NT2/D1 (cell line): ENCODE results near the gene C19orf47.

ENCODE experiments used
- DNase-seq: peaks from one replicate; pipeline ENCODE4 v3.0.0-alpha.2; 2011; ENCODE audit warnings: low read depth, low spot score
- H3K27me3 ChIP-seq: 2 replicates; pipeline ENCODE4 v1.6.0; 2011; ENCODE audit warnings: mild to moderate bottlenecking; ENCODE audit not compliant: insufficient read length, insufficient read depth
- H3K36me3 ChIP-seq: 2 replicates; pipeline ENCODE4 v1.6.1; 2011; ENCODE audit warnings: mild to moderate bottlenecking, low read length, mixed read lengths; ENCODE audit not compliant: insufficient read depth, insufficient read length
- H3K4me1 ChIP-seq: 2 replicates; pipeline ENCODE4 v1.5.1; 2011; ENCODE audit not compliant: insufficient read depth, insufficient read length
- H3K4me3 ChIP-seq: 2 replicates; pipeline ENCODE4 v1.5.1; 2011; ENCODE audit warnings: low read depth; ENCODE audit not compliant: insufficient read length
- H3K9ac ChIP-seq: 2 replicates; pipeline ENCODE4 v1.6.0; 2011; ENCODE audit warnings: low read depth; ENCODE audit not compliant: insufficient read length
- H3K9me3 ChIP-seq: 2 replicates; pipeline ENCODE4 v1.5.1; 2011; ENCODE audit warnings: mild to moderate bottlenecking, low read length; ENCODE audit not compliant: insufficient read depth
- SUZ12 ChIP-seq: IDR thresholded peaks from 2 replicates; pipeline ENCODE4 v1.6.1; 2011; ENCODE audit not compliant: insufficient read length, insufficient read depth; ENCODE audit errors: extremely low read depth
- YY1 ChIP-seq: IDR thresholded peaks from 2 replicates; pipeline ENCODE4 v1.6.1; 2011; ENCODE audit not compliant: insufficient read length, insufficient read depth
- ZNF274 ChIP-seq: IDR thresholded peaks from 2 replicates; pipeline ENCODE4 v1.6.1; 2011; ENCODE audit warnings: mild to moderate bottlenecking, low read depth, low read length

The C19orf47 gene

GRCh38 chr19:40309666-40310065, 38.5 kb downstream of the C19orf47 start:
- DNase-seq = no peak
- Histone ChIP-seq H3K4me3 (no peak overlapping the region), H3K9me3 (no peaks in the 10 kb centered on the region), H3K36me3 (no peaks in the 10 kb centered on the region), H3K4me1 (no peaks in the 10 kb centered on the region), H3K9ac (no peak overlapping the region), H3K27me3 (no peaks in the 10 kb centered on the region)
- TF ChIP-seq YY1 (no peak), ZNF274 (no peak), SUZ12 (no peak)

DNA sequence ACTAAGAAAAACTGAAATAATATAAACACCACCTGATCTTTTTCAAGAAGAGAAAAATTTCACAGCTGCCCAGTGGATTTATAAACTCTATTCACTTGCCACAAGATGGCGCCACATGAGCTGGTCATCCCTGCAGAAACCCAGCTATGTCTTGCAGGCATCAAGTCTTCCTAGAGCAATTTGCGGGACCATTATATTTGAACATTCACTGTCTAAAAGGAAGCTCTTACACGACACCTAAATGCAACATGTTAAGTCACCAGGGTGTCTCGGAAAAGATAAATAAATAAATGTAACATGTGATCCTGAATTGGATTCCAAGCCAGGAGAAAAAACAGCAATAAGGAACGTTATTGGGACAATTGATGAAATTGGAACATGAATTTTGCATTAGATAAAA, 42.8 kb downstream of the C19orf47 start:
- TF ChIP-seq ZNF274 (no peak), YY1 (no peak), SUZ12 (no peak)
- no peak overlapping the region for H3K9ac ChIP-seq
- peak; percentile 62 for DNase-seq
- H3K4me1 ChIP-seq = no peaks in the 10 kb centered on the region
- no peak overlapping the region for H3K4me3 ChIP-seq
- H3K9me3 ChIP-seq = no peaks in the 10 kb centered on the region
- no peaks in the 10 kb centered on the region for H3K27me3 ChIP-seq
- H3K36me3 ChIP-seq = no peaks in the 10 kb centered on the region

- Histone ChIP-seq H3K9ac (no peak overlapping the region), H3K9me3 (no peaks in the 10 kb centered on the region), H3K36me3 (no peaks in the 10 kb centered on the region), H3K27me3 (no peaks in the 10 kb centered on the region), H3K4me1 (no peaks in the 10 kb centered on the region), H3K4me3 (no peak overlapping the region)
- no peak for DNase-seq
- TF ChIP-seq YY1 (no peak), SUZ12 (no peak), ZNF274 (no peak)
Measured at GRCh38 chr19:40304306-40304705, 43.9 kb downstream of the C19orf47 start.

- H3K9ac ChIP-seq = no peak overlapping the region
- H3K9me3 ChIP-seq = no peaks in the 10 kb centered on the region
- no peaks in the 10 kb centered on the region for H3K36me3 ChIP-seq
- H3K4me3 ChIP-seq = no peak overlapping the region
- TF ChIP-seq YY1 = no peak
- no peak for TF ChIP-seq SUZ12
- no peak for TF ChIP-seq ZNF274
- no peaks in the 10 kb centered on the region for H3K27me3 ChIP-seq
- no peaks in the 10 kb centered on the region for H3K4me1 ChIP-seq
- no peak for DNase-seq
Measured at GRCh38 chr19:40303765-40304164, 44.4 kb downstream of the C19orf47 start.

DNA sequence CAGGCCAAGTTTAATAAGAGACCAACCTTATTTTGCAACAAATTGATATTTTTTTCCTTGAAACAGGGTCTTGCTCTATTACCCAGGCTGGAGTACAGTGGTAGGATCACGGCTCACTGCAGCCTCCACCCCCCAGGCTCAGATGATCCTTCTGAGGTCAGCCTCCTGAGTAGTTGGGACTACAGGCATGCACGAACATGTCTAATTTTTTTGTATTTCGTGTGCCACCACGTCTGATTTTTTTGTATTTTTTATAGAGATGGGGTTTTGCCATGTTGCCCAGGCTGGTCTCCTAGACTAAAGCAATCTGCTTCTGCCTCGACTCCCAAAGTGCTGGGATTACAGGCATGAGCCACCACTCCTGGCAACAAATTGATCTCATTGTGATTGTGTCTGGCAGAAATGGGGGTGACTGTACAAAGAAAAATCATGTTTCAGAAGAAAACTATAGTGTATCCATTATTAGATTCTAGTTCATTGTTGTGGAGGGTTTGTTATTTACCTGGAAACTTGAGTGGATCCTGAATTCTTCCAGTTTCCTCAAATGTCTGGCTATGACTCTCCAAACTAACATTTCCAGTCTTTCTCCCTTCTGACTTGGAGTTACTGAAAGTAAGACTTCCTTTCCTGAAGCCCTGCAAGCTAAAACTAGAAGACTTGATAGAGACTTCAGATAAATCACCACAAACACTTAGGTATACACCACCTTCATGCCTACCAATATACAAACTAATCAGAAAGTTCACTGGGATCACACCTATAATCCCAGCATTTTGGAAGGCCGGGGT, 45.8 kb downstream of the C19orf47 start:
- no peak overlapping the region for H3K9ac ChIP-seq
- no peaks in the 10 kb centered on the region for H3K27me3 ChIP-seq
- H3K9me3 ChIP-seq = no peaks in the 10 kb centered on the region
- H3K4me1 ChIP-seq = no peaks in the 10 kb centered on the region
- no peak for TF ChIP-seq ZNF274
- TF ChIP-seq YY1 = no peak
- no peak for TF ChIP-seq SUZ12
- no peak overlapping the region for H3K4me3 ChIP-seq
- DNase-seq = no peak
- no peaks in the 10 kb centered on the region for H3K36me3 ChIP-seq

DNA sequence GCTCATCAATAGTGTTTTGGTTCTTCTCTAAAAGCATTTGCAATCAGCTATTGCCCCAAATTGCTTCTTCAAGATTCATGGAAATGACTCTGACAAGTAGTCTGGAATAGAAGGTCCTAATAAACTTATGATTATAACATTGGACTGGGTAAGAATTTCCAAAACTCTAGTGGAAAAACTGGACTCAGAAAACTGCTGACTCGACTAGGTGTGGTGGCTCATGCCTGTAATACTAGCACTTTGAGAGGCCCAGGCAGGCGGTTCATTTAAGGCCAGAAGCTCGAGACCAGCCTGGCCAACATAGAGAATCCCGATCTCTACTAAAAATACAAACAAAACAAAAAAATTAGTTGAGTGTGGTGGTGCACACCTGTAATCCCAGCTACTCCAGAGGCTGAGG, 47.5 kb downstream of the C19orf47 start:
- H3K4me1 ChIP-seq = no peaks in the 10 kb centered on the region

GRCh38 chr19:40298026-40298425, 50.2 kb downstream of the C19orf47 start:
- no peak overlapping the region for H3K4me3 ChIP-seq
- no peaks in the 10 kb centered on the region for H3K36me3 ChIP-seq
- no peaks in the 10 kb centered on the region for H3K9me3 ChIP-seq
- no peak overlapping the region for H3K9ac ChIP-seq
- H3K27me3 ChIP-seq = no peaks in the 10 kb centered on the region
- TF ChIP-seq ZNF274 (no peak), SUZ12 (no peak), YY1 (no peak)
- no peak for DNase-seq
- H3K4me1 ChIP-seq = no peaks in the 10 kb centered on the region

More for the DNA sequence above, 47.5 kb downstream of the C19orf47 start:
- no peak for TF ChIP-seq ZNF274
- TF ChIP-seq YY1 = no peak
- TF ChIP-seq SUZ12 = no peak
- DNase-seq = no peak
- Histone ChIP-seq H3K9ac (no peak overlapping the region), H3K36me3 (no peaks in the 10 kb centered on the region), H3K4me3 (no peak overlapping the region), H3K9me3 (no peaks in the 10 kb centered on the region), H3K27me3 (no peaks in the 10 kb centered on the region)
